Adrenal gland (tissue), 12 donors: ENCODE measurements around the gene MAP3K19. TPM values are rescaled to one million over a fixed set of nuclear protein-coding genes. Genes with fewer than 3 reads are reported as not detected.
A peak's percentile ranks its signal among the peaks of the same experiment; 100 is the strongest.

ENCODE experiments used
- DNase-seq, 7 donors: peaks; one replicate each; pipeline ENCODE4 v3.0.0-alpha.2; 2019 to 2020
- H3K27ac ChIP-seq, 5 donors: fragments of 200-600 bp; sonication (generic) in 4 of 5; 1 replicate in 3 of 5; 2 replicates in 2 of 5; pipeline versions ENCODE4 v1.5.1 to v1.8.0; 2016 to 2020; ENCODE audit warnings: mild to moderate bottlenecking in 1 of 5
- H3K27me3 ChIP-seq: fragments of 200-600 bp; 2 replicates; pipeline ENCODE4 v1.8.0; 2021
- H3K36me3 ChIP-seq, 2 donors: fragments of 200-600 bp; replicated peaks in 1 of 2; 1 replicate in 1 of 2; 2 replicates in 1 of 2; pipeline versions ENCODE4 v1.5.1 to v1.8.0; 2018 to 2022
- H3K4me1 ChIP-seq, 2 donors: fragments of 200-600 bp; replicated peaks in 1 of 2; 1 replicate in 1 of 2; 2 replicates in 1 of 2; pipeline versions ENCODE4 v1.5.1 to v1.8.0; 2018 to 2021
- H3K4me3 ChIP-seq, 4 donors: fragments of 200-600 bp; sonication (generic) in 3 of 4; one replicate each; pipeline ENCODE4 v1.5.1; 2016 to 2018
- H3K9me3 ChIP-seq, 3 donors: fragments of 200-600 bp; sonication (generic) in 1 of 3; replicated peaks in 1 of 3; 1 replicate in 2 of 3; 2 replicates in 1 of 3; pipeline versions ENCODE4 v1.5.1 to v1.8.0; 2016 to 2021
- CTCF ChIP-seq, 6 experiments: fragments of 450-650 bp in 4 of 6; fragments of 200-600 bp in 2 of 6; sonication (generic) in 1 of 6; IDR thresholded peaks; 1 replicate in 5 of 6; 2 replicates in 1 of 6; pipeline versions ENCODE4 v1.5.1 to v1.8.0; 2016 to 2021; ENCODE audit warnings: antibody characterized with exemption in 6 of 6, mild to moderate bottlenecking in 2 of 6, moderate library complexity in 1 of 6
- POLR2A ChIP-seq, 2 donors: fragments of 450-650 bp; IDR thresholded peaks; one replicate each; pipeline ENCODE4 v1.6.1; 2017; ENCODE audit warnings: antibody characterized with exemption in 2 of 2, mild to moderate bottlenecking in 2 of 2, moderate library complexity in 1 of 2
- WGBS, 4 donors: extraction: QIAGEN DNeasy Blood & Tissue Kit in 2 of 4; methylation state at CpG; one replicate each; pipeline versions ENCODE4 v1.1.5 to v1.1.7; 2013 to 2017; 5-methylcytosine and 5-hydroxymethylcytosine counted together
- intact Hi-C, 2 donors: fragments of 100-400 bp; cut with DNase I; formaldehyde crosslinking; loops; one replicate each; pipeline versions ENCODE4 v1.14.1 to v1.15.0; 2022 to 2023
- polyA plus RNA-seq, 3 donors: library from polyadenylated mRNA; stranded (reverse); fragments of 200-250 nt in 2 of 3; fragments of 350-450 nt in 1 of 3; fragmentation: Illumina TruSeq in 1 of 3; extraction: RNeasy Lipid Tissue Mini Kit (QIAGEN cat#74804) in 1 of 3; gene quantifications; one replicate each; pipeline ENCODE4 v1.2.3, GENCODE V29; 2013 to 2014
- total RNA-seq, 9 donors: library from RNA; depleted of rRNA in 4 of 9; stranded (reverse); fragments of >200 nt in 4 of 9; fragments of 120-200 nt in 1 of 9; fragmentation: NEBNext Ultra II Directional in 1 of 9; extraction: Animal tissue kit (Norgen Biotek cat#: 25700) in 1 of 9; gene quantifications; one replicate each; pipeline versions ENCODE4 v1.1.0 to v1.2.4, GENCODE V29; 2013 to 2023
- donor health status: healthy with polysubstance abuse.
- donor health status: Bipolar disorder and iron deficiency.
- donor health status: DM: yes; HTN: yes; CAD: no.
- donor health status: DM: no; HTN: no; CAD: no.
- donor health status: DM: no; HTN: no; CAD: no.
- donor health status: DM: yes; HTN: yes; CAD: no.

MAP3K19 gene
- total and polyA plus RNA-seq, 12 donors = not detected

- peak within 1 kb of the TSS; percentile 87 to 96 (median 92) for H3K27ac ChIP-seq
- no peaks in the 10 kb centered on the region for H3K27me3 ChIP-seq
- H3K9me3 ChIP-seq = no peaks in the 10 kb centered on the region
- WGBS, 4 donors = 0 to 1% (median 0%) methylated on average over 39 to 45 of the region's 45 CpGs
- TF ChIP-seq POLR2A (IDR thresholded peaks at IDR 0.05) = peak; percentile 31 to 60
- no peak for TF ChIP-seq CTCF (IDR thresholded peaks at IDR 0.05)
- H3K36me3 ChIP-seq = no peaks in the 10 kb centered on the region
- peak; percentile 72 to 85 (median 80) for DNase-seq
- peak within 1 kb of the TSS; percentile 60 to 91 (median 80) for H3K4me3 ChIP-seq
- peaks cover 17 to 36% of the 10 kb centered on the region in 2 donors for H3K4me1 ChIP-seq
- intact Hi-C loops = no loop called here
These were observed 5.0 kb upstream of the MAP3K19 start, which contains the start of gene RAB3GAP1 for GRCh38 chr2:135052042-135052876. Gene RAB3GAP1 (plus strand): TSS chr2:135052292. CDS start chr2:135052308, 16 bp downstream.

GRCh38 chr2:135050684-135051083, 3.4 kb upstream of the MAP3K19 start:
- Histone ChIP-seq H3K4me1 (peaks cover 17 to 32% of the 10 kb centered on the region in 2 donors), H3K27ac (no peak overlapping the region), H3K27me3 (no peaks in the 10 kb centered on the region), H3K4me3 (no peak overlapping the region), H3K9me3 (no peaks in the 10 kb centered on the region), H3K36me3 (no peaks in the 10 kb centered on the region)
- intact Hi-C loops = no loop called here
- no peak for DNase-seq
- TF ChIP-seq CTCF (IDR thresholded peaks at IDR 0.05) (no peak), POLR2A (IDR thresholded peaks at IDR 0.05) (no peak)
- WGBS, 4 donors = 52 to 61% (median 57%) methylated on average over 5 to 6 of the region's 6 CpGs

- no peak overlapping the region for H3K4me3 ChIP-seq
- DNase-seq = no peak
- TF ChIP-seq POLR2A (IDR thresholded peaks at IDR 0.05) (no peak), CTCF (IDR thresholded peaks at IDR 0.05) (no peak)
- H3K27ac ChIP-seq = no peak overlapping the region
- no peaks in the 10 kb centered on the region for H3K27me3 ChIP-seq
- no peaks in the 10 kb centered on the region for H3K9me3 ChIP-seq
- no peaks in the 10 kb centered on the region for H3K36me3 ChIP-seq
- intact Hi-C loops = no loop called here
- 70 to 74% (median 71%) methylated on average over 3 of the region's 3 CpGs for WGBS, 4 donors
- peaks cover 16 to 29% of the 10 kb centered on the region in 2 donors for H3K4me1 ChIP-seq
These were observed 2.9 kb upstream of the MAP3K19 start for GRCh38 chr2:135050132-135050531.

GRCh38 chr2:135048122-135048521, 875 bp upstream of the MAP3K19 start:
- Histone ChIP-seq H3K9me3 (no peaks in the 10 kb centered on the region), H3K36me3 (no peaks in the 10 kb centered on the region), H3K27ac (no peak overlapping the region), H3K27me3 (no peaks in the 10 kb centered on the region), H3K4me3 (no peak overlapping the region), H3K4me1 (peaks cover 3 to 9% of the 10 kb centered on the region in 2 donors)
- TF ChIP-seq POLR2A (IDR thresholded peaks at IDR 0.05) (no peak), CTCF (IDR thresholded peaks at IDR 0.05) (no peak)
- WGBS, 4 donors = 76 to 83% (median 82%) methylated on average over 6 of the region's 6 CpGs
- intact Hi-C loops = no loop called here
- no peak for DNase-seq
